ENCODE data around the gene DPH2. TPM values are rescaled to one million over a fixed set of nuclear protein-coding genes. Genes with fewer than 3 reads are reported as not detected.

The DPH2 gene
- total and polyA plus RNA-seq, 2 of the 8 experiments (the other 6 are each of a cell fraction or from before 2014, with no cell fraction given), result 64.9 to 92.1 TPM

DNA sequence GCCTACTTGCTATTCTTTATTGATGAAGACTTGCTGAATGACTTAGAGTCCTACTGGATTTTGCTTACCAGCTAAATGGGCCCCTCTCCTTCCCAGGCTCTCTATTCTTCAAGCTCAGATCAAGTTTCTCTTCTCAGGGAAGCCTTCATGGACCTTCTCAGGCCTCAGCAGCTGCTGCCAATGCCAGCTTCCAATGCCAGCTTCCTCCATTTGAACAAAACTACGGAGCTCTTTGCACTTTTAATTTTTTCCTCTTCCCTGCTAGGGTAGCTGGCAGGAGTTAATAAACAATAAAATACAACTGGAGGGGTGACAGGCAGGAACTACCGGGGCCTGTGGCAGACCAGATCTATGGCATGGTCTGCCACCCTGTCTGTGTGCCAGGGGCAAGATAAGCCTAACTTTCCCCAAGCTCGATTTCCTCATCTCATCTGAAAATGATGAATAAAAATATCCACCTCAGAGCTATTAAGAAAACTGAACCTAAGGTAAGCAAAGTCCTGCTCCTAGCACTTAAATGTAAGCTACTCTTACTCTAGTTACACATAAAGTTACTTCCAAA is 24.1 kb upstream of the DPH2 start:
- DNase-seq (ENCODE audit: low read depth in 1 of 2, low spot score in 2 of 2) (no peak), FAIRE-seq (no peak)
- Histone ChIP-seq H4K8ac (ENCODE audit: extremely low read depth, insufficient read depth, low read length) (no peak overlapping the region), H3K27me3 (replicated peaks in 1 of 4; ENCODE audit: control insufficient read depth in 3 of 4, extremely low read depth in 1 of 4, insufficient read depth in 3 of 4, low read length in 3 of 4) (no peaks in the 10 kb centered on the region; a peak in 1 of 7 replicates), H2BK20ac (ENCODE audit: low read length) (no peak overlapping the region), H3K36me3 (ENCODE audit: control insufficient read depth in 2 of 4, insufficient read depth in 4 of 4, low read length in 3 of 4) (no peaks in the 10 kb centered on the region; a peak in 1 of 8 replicates), H4K5ac (ENCODE audit: insufficient read length, low read depth, low read length) (no peak overlapping the region), H3K14ac (ENCODE audit: insufficient read length) (no peak overlapping the region), H2BK120ac (replicated peaks; ENCODE audit: low read depth, low read length) (no peak overlapping the region), H3K18ac (ENCODE audit: extremely low read depth, low read length) (no peak overlapping the region), H3K27ac (ENCODE audit: low read depth, low read length) (no peak overlapping the region), H3K4me2 (ENCODE audit: insufficient read depth in 1 of 2, low read depth in 2 of 2, low read length in 2 of 2) (peak overlapping the region; percentile 66 to 98), H3K79me1 (ENCODE audit: low read depth, low read length) (peaks cover 3% of the 10 kb centered on the region; the same call in 1 of the 2 replicates), H3K4ac (replicated peaks; ENCODE audit: insufficient read length, low read depth, low read length) (no peak overlapping the region), H3K56ac (replicated peaks; ENCODE audit: insufficient read length, low read depth, low read length) (no peak overlapping the region), H2BK12ac (ENCODE audit: low read depth, low read length) (no peak overlapping the region), H4K91ac (replicated peaks; ENCODE audit: insufficient read length, low read length) (no peak overlapping the region), H3K79me2 (ENCODE audit: control insufficient read depth in 1 of 2, insufficient read depth in 2 of 2, low read length in 2 of 2) (no peaks in the 10 kb centered on the region), H2AK5ac (ENCODE audit: low read depth, low read length) (no peak overlapping the region), H3K4me3 (ENCODE audit: extremely low read depth in 1 of 4, insufficient read depth in 2 of 4, low read depth in 3 of 4, low read length in 4 of 4) (peak overlapping the region; percentile 31 to 77 (median 41); a peak in 7 of 8 replicates), H3K9ac (replicated peaks in 1 of 4; ENCODE audit: extremely low read depth in 1 of 4, low read depth in 3 of 4, low read length in 3 of 4) (no peak overlapping the region), H2BK15ac (ENCODE audit: low read length) (no peak overlapping the region), H2BK5ac (ENCODE audit: low read depth, low read length) (no peak overlapping the region), H3K4me1 (replicated peaks in 1 of 4; ENCODE audit: control insufficient read depth in 3 of 4, insufficient read depth in 4 of 4, low read length in 3 of 4) (peaks cover 0 to 17% (median 4%) of the 10 kb centered on the region in 4 experiments; a peak in 5 of 7 replicates), H2AFZ (ENCODE audit: low read length) (no peak overlapping the region), H3K23me2 (ENCODE audit: low read depth, low read length) (peaks cover 3% of the 10 kb centered on the region; the same call in 1 of the 2 replicates), H3K9me3 (ENCODE audit: insufficient read depth in 2 of 2, low read depth in 1 of 2, low read length in 1 of 2) (no peaks in the 10 kb centered on the region), H3K23ac (ENCODE audit: insufficient read length) (no peak overlapping the region), H4K20me1 (replicated peaks in 1 of 2; ENCODE audit: control insufficient read depth in 1 of 2, insufficient read depth in 2 of 2, low read length in 2 of 2) (peaks cover 0 to 4% of the 10 kb centered on the region in 2 experiments)
- no peak for TF ChIP-seq RAD21 (IDR thresholded peaks at IDR 0.05 in 1 of 2, conservative IDR thresholded peaks at IDR 0.05 in 1 of 2; ENCODE audit: low read depth in 2 of 2, low read length in 2 of 2)
- no peak for TF ChIP-seq MAFK (IDR thresholded peaks at IDR 0.05; ENCODE audit: low read depth, low read length)
- no peak for TF ChIP-seq YY1 (IDR thresholded peaks at IDR 0.05; ENCODE audit: low read depth, low read length)
- TF ChIP-seq CEBPB (IDR thresholded peaks at IDR 0.05; ENCODE audit: low read depth, low read length), result peak; percentile 61
- no peak for TF ChIP-seq SIX5 (IDR thresholded peaks at IDR 0.05; ENCODE audit: low read depth, low read length)
- POLR2A ChIA-PET (ENCODE audit: partially characterized antibody), result interaction anchor here (0.6 to 6.8 kb wide), 10 partner anchors 10 to 182 kb away, joined by 3 to 29 read pairs (median 4); partner anchors contain the start of genes ATP6V0B, CCDC24, DPH2 and SLC6A9
- CTCF ChIA-PET (ENCODE audit: partially characterized antibody), result interaction anchor here (0.8 to 10.8 kb wide), 20 partner anchors 10 to 240 kb away, joined by 3 to 151 read pairs (median 4); partner anchors contain the start of genes ARTN and DPH2
- WGBS, 2 experiments (ENCODE audit: extremely low coverage in 1 of 2, insufficient coverage in 1 of 2, insufficient read length in 1 of 2, insufficient replicate concordance in 2 of 2, low coverage in 1 of 2, low lambda C conversion rate in 2 of 2, missing lambda C conversion rate in 1 of 2), result 70% methylated on average over 3 of the region's 3 CpGs; no CpG with 5 or more reads in 1 of the 2 experiments

Data from H1 (cell line).